Activated T-helper 1 cell treated with anti-CD3 and anti-CD28 coated beads, Interleukin-2, amount 50 U/mL, for 16 hours (primary cell): ENCODE data around the gene MADCAM1.
"Not testable (repeated sequence)": the region's sequence is repeated elsewhere in the genome, so short reads cannot be mapped to it uniquely, and the experiment has no call there.

Experiments
- DNase-seq, 2 donors: peaks; one replicate each; pipeline ENCODE4 v3.0.0-alpha.2; 2020; ENCODE audit warnings: low read depth in 1 of 2, low spot score in 1 of 2

Gene MADCAM1

GRCh38 chr19:465056-465816, 31.1 kb upstream of the MADCAM1 start:
- no peak for DNase-seq

GRCh38 chr19:467554-467953, 28.7 kb upstream of the MADCAM1 start:
- DNase-seq, result no peak

- DNase-seq, result no peak
Observed at GRCh38 chr19:468587-469256, 27.6 kb upstream of the MADCAM1 start.

- no peak for DNase-seq
Observed at GRCh38 chr19:469833-470232, 26.5 kb upstream of the MADCAM1 start.

- DNase-seq, result no peak
Observed at GRCh38 chr19:470701-471100, 25.6 kb upstream of the MADCAM1 start.

GRCh38 chr19:472005-472858, 24.1 kb upstream of the MADCAM1 start:
- DNase-seq, result no peak

- DNase-seq, result no peak
Observed at GRCh38 chr19:474126-475078, 21.9 kb upstream of the MADCAM1 start.

GRCh38 chr19:475360-475759, 20.9 kb upstream of the MADCAM1 start:
- no peak for DNase-seq

GRCh38 chr19:478236-478903, 17.9 kb upstream of the MADCAM1 start:
- DNase-seq, result no peak

GRCh38 chr19:478976-479375, 17.3 kb upstream of the MADCAM1 start:
- no peak for DNase-seq

- DNase-seq, result no peak
Observed at GRCh38 chr19:480016-480855, 16.1 kb upstream of the MADCAM1 start.

- DNase-seq, result not testable (repeated sequence)
Observed at GRCh38 chr19:481100-481499, 15.2 kb upstream of the MADCAM1 start.

- no peak for DNase-seq
Observed at GRCh38 chr19:482186-483041, 13.9 kb upstream of the MADCAM1 start.

- DNase-seq, result no peak
Observed at GRCh38 chr19:483332-484072, 12.8 kb upstream of the MADCAM1 start.

- DNase-seq, result no peak
Observed at GRCh38 chr19:484494-484893, 11.8 kb upstream of the MADCAM1 start.

GRCh38 chr19:485077-485476, 11.2 kb upstream of the MADCAM1 start:
- no peak for DNase-seq

- DNase-seq, result no peak
Observed at GRCh38 chr19:485583-486236, 10.6 kb upstream of the MADCAM1 start.
